ENCODE data around the gene NPW.

The NPW gene

GRCh38 chr16:2037115-2037514 lies 17.5 kb downstream of the NPW start:
- DNase-seq: no peak

- DNase-seq: no peak
Observed at GRCh38 chr16:2037647-2038381, 18.2 kb downstream of the NPW start.

GRCh38 chr16:2038382-2039231 lies 19.0 kb downstream of the NPW start:
- DNase-seq: no peak

GRCh38 chr16:2039274-2040031 lies 19.9 kb downstream of the NPW start:
- DNase-seq: peak in 1 of 2 experiments; percentile 39

GRCh38 chr16:2040041-2040786 lies 20.6 kb downstream of the NPW start:
- DNase-seq: no peak

- DNase-seq: no peak
Observed at GRCh38 chr16:2040787-2041522, 21.4 kb downstream of the NPW start.

- peak; percentile 40 to 67 for DNase-seq
Observed at GRCh38 chr16:2042171-2042985, 22.8 kb downstream of the NPW start.

GRCh38 chr16:2042986-2043666 lies 23.5 kb downstream of the NPW start:
- DNase-seq: no peak

GRCh38 chr16:2043667-2044451 lies 24.3 kb downstream of the NPW start:
- DNase-seq: peak; percentile 34 to 58

GRCh38 chr16:2044541-2044940 lies 25.0 kb downstream of the NPW start:
- no peak for DNase-seq

- no peak for DNase-seq
Observed at GRCh38 chr16:2045965-2046892, 26.6 kb downstream of the NPW start.

- DNase-seq: peak in 1 of 2 experiments; percentile 64
Observed at GRCh38 chr16:2046893-2047329, 27.3 kb downstream of the NPW start.

- DNase-seq: peak; percentile 93 to 97
Observed at GRCh38 chr16:2047330-2048115, 27.9 kb downstream of the NPW start, which contains the start of the genes NTHL1 and TSC2. NTHL1 (minus strand) TSS chr16:2047834; CDS start chr16:2047823, 11 bp downstream. TSC2 (plus strand) TSS chr16:2047985; CDS start chr16:2048616, 631 bp downstream.

GRCh38 chr16:2048116-2048543 lies 28.5 kb downstream of the NPW start:
- no peak for DNase-seq

- no peak for DNase-seq
Observed at GRCh38 chr16:2053211-2053610, 33.6 kb downstream of the NPW start.

- no peak for DNase-seq
Observed at GRCh38 chr16:2053897-2054296, 34.3 kb downstream of the NPW start.
